HG03064 (cell line): ENCODE measurements around the gene ZNF785.
"Not testable (repeated sequence)": the region's sequence is repeated elsewhere in the genome, so short reads cannot be mapped to it uniquely, and the experiment has no call there.

Experiments used
- ATAC-seq: cut with Tn5 transposase; IDR thresholded peaks from one replicate; pipeline ENCODE4 v1.9.1; 2021; ENCODE audit warnings: low read depth; ENCODE audit not compliant: unreplicated experiment

The ZNF785 gene

DNA sequence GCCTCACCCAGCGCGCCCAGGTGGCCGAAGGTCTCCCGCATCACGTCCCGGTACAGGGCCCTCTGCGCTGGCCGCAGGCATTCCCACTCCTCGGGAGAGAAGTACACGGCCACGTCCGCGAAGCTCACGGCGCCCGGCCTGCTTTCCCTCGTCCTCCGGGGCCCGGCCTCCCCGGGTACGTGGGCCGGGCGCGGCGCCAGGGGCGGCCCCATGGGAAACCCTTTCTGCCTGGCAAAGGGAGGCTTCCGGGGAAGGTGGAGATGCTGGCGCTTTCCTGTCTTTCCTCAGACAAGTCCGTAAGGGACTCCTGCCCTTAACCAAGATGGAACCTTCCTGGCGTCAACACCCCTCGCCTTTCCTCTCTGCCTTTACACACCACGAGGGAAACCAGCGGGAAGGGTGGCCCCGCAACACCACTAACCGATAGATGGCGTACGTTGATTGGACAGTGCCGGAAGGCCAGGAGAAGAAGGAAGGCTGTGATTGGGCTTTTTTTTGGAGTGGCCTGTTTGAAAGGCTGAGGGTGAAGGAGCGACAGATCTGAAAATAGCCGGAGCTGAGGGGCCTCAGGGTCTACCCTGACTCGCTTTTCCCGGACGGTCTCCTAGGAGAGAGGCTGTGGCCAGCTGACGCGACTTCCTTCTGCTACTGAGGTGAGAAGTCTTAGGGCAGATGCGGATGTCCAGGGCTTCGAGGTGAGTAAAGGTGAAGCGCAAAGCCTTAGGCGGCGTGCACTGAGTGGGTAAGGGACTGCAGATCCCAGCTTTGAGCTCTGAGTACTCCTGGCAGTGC lies at the start of gene ZNF785:
ZNF785 (minus strand) TSS at position 298 of the 792 bp plus-strand sequence; CDS start at position 212, 86 bp downstream.
- ATAC-seq: peak; percentile 64

DNA sequence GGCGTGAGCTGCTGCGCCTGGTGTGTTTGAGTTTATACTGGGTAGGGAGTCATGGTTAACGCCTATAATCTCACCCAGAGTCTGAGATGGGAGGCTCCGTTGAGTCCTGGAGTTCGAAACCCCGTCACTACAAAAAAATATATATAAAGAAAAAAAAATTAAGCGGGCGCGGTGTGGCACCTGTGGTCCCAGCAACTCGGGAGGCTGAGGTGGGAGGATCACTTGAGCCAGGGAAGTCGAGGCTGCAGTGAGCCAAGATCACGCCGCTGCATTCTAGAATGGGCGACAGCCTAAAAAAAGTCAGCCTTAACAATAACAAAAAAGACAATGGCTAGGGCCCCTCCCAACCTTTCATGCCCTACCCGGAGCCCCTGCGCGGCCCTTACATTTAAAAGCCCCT lies 48.0 kb upstream of the ZNF785 start:
- no peak for ATAC-seq

DNA sequence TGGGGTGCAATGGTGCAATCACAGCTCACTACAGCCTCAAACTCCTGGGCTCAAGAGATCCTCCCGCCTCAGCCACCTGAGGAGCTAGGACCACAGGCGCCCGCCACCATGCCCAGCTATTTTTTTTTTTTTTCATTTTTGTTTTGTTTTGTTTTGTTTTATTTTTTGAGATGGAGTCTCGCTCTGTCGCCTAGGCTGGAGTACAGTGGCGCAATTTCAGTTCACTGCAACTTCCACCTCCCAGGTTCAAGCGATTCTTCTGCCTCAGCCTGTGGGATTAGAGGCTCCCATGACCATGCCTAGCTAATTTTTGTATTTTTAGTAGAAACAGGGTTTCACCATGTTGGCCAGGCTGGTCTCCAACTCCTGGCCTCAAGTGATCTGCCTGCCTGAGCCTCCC lies 47.0 kb upstream of the ZNF785 start:
- ATAC-seq: not testable (repeated sequence)

GRCh38 chr16:30628628-30629540 lies 43.4 kb upstream of the ZNF785 start:
- ATAC-seq: no peak

DNA sequence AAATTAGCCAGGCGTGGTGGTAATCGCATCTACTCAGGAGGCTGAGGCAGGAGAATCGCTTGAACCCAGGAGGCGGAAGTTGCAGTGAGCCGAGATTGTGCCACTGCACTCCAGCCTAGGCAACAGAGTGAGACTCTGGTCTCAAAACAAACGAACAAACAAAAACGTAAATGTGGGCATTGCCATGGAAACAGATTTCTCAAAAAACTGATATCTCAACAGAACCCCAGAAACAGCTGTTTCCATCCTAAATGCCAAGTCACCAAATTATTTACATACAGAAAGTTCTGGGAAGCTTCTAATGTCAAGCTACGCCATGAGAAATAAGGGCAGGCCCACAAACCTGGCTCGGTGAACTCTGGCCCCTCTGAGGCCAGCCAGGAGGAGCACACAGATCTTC lies 40.7 kb upstream of the ZNF785 start:
- ATAC-seq: no peak

DNA sequence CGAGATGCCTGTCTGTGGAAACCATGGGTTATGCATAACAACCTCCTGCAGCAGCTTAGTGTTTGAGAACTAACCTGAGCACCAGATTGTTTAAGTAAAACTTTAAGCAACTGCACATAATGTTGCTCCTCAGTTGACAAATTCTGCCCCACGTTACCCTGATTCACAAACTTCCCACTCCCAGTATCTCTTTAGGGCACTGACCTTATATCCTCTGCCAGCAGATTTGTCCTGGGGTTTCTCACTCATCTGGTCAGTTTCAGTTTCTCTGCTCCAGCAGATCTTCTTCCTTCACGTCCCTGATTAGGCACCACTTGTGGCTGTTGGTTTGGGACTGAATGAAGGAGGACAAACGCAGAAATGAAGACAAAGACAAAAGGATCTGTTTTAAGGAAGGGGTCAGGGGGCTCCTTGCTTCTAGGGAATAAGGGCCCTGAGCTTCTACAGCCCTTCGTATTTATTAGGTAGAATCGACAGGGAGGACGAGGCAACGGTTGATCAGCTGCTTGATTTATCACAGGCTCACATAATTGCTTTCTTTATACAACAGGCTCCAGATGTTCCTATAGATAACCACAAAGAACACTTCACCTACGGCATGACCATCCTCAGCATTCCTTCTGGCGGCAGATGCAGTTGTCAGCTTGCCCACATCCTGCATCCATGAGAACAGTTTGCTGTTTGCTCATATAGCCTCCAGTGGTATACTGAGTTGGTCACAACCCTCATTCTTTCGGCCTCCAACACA lies 38.2 kb upstream of the ZNF785 start:
- no peak for ATAC-seq

GRCh38 chr16:30622455-30623032 lies 37.0 kb upstream of the ZNF785 start:
- no peak for ATAC-seq

- no peak for ATAC-seq
Measured at GRCh38 chr16:30621765-30622164, 36.3 kb upstream of the ZNF785 start.

GRCh38 chr16:30620169-30620568 lies 34.7 kb upstream of the ZNF785 start:
- no peak for ATAC-seq

- no peak for ATAC-seq
Measured at GRCh38 chr16:30619638-30620037, 34.1 kb upstream of the ZNF785 start.

DNA sequence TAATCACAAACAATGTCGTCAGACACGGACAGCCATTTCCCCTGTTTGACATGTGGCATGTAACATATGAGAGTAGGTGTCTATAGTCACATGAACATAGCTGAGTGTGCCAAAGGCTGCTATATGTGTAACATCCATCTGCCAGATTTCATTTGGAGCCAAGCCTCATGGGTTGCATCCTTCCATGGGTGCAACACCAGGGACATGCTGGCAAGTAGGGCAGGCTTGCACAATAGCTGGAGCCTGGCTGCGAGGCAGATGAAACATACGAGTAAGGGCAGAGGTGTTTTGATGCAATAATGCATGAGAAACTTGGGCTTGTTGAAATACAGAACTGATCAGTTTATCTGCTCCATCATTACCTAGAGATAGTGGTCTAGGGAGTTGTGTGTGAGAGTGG lies 33.7 kb upstream of the ZNF785 start:
- ATAC-seq: no peak

DNA sequence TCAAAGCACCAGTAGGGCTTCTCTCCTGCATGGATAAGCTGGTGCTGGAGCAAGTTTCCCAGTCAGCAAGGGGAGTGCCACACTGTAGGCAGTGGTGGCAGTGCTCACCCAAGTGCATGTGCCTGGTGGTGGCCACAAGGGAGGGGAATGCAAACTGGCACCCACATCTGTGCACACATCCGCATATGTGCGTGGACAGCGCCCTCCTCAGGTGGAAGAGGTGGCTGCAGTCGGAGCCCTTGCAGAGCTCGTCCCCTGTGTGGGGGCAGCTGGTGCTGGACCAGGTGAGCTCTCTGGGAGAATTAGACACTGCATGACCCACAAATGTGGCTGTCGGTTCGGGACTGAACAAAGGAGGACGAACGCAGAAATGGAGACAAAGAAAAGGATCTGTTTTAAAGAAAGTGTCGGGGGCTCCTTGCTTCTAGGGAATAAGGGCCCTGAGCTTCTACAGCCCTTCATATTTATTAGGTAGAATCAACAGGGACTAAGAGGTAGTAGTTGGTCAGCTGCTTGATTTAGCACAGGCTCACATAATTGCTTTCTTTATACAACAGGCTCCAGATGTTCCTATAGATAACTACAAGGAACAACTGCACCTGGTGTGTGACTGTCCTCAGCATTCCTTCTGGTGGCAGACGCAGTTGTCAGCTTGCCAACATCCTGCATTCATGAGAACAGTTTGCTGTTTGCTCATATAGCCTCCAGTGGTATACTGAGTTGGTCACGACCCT lies 30.0 kb upstream of the ZNF785 start:
- no peak for ATAC-seq

- ATAC-seq: peak; percentile 88
Measured at GRCh38 chr16:30609926-30610839, 24.7 kb upstream of the ZNF785 start, which contains the start of gene ZNF689. ZNF689 (minus strand) TSS chr16:30610389; CDS start chr16:30610041, 348 bp downstream.

DNA sequence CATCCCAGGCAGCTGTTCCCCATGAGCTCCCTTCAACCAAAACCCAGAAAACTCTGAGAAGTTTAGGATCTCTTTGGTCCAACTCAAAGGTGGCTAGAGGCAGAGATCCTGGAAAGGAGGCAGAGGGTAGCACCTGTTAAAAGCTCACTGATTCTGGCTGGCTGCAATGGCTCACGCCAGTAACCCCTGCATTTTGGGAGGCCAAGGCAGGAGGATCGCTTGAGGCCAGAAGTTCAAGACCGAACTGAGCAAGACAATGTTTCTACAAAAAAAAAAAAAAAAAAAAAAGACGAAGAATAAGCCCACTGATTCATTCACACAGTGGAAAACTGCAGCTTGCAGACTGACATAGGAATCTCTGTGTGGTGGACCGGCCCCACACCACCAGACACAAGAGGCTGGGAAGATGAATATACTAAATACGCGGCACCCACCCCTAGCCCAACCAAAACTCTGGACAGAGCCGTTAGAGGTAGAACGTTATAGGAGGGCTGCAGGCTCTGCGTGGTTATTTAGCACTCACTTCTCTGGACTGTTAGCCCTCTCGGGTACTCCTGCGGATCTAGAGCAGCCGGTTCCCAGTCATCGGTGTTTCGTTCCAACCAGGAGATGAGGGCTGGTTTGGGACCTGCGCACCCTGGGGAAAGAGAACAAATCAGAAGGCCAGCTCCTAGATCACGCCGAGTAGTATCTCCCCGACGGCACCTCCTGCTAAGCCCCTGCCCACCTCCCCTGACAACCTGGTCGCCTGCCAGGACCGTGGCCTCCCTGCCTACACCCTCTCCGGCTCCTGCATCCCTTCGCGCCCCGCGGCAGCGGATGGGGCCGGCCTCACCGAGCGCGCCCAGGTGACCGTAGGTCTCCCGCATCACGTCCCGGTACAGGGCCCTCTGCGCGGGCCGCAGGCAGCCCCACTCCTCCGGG lies 23.8 kb upstream of the ZNF785 start:
- peak; percentile 37 for ATAC-seq

DNA sequence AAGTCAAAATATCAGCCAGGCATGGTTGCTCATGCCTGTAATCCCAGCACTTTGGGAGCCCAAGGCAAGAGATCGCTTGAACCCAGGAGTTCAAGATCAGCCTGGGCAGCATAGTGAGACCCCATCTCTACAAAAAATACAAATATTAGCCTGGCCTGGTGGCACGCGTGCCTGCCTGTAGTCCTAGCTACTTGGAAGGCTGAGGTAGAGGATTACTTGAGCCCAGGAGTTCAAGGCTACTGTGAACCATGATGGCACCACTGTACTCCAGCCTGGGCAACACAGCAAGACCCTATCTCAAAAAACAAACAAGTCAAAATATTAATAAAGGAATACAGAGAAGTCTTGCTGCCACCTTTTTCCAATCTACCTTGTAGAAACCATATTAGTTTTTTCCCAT lies 20.5 kb upstream of the ZNF785 start:
- ATAC-seq: no peak

DNA sequence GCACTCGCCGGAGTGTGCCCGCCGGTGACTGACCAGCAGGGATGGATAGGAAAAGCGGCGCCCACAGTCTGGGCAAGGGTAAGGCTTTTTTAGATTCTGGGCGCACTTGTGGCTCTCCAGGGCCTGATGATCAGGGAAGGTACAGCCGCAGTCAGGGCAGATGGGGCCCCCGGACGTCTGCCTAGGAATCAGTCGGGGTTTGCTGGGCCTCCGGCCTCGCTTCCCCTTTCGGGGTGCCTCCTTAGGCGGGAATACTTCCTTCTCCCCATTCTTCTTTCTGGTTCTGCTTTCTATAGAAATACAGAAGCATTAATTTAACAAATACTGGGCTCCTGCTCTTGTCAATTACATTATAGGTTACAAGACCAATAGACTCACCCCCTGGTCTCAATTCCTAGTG lies 19.7 kb upstream of the ZNF785 start:
- ATAC-seq: no peak

DNA sequence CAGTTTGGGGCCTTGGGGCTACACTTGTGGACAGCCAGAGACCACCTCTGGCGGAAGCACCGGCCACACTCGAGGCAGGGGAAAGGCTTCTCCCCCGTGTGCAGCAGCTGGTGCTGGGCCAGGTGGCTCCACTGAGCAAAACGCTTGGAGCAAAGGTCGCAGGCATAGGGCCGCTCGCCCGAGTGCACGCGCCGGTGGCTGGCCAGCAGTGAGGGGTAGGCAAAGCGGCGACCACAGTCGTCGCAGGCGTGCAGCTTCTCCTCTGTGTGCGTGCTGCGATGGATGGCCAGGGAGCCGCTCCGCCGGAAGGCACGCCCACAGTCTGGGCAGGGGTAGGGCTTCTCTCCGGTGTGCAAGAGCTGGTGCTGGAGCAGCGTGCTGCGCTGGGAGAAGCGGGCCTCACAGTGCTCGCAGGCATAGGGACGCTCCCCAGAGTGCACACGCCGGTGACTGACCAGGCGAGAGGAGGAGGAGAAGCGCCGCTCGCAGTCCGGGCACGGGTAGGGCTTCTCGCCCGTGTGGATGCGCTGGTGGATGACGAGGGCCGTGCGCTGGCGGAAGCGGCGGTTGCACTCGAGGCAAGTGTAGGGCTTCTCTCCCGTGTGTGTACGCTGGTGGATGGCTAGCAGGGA lies 18.9 kb upstream of the ZNF785 start:
- ATAC-seq: no peak
